IPS DF 6.9 (cell line): ENCODE results near the gene OPN3.

Source experiments
- DNase-seq: peaks from one replicate; pipeline ENCODE4 v3.0.0-alpha.2; 2013; ENCODE audit warnings: low read depth, low spot score
- H3K27ac ChIP-seq: one replicate; pipeline ENCODE4 v1.5.1; 2013; ENCODE audit warnings: low read length, control low read depth
- H3K27me3 ChIP-seq: 2 replicates; pipeline ENCODE4 v1.6.1; 2013; ENCODE audit warnings: mild to moderate bottlenecking, low read length; ENCODE audit not compliant: control insufficient read depth, insufficient read depth
- H3K36me3 ChIP-seq: 2 replicates; pipeline ENCODE4 v1.6.1; 2013; ENCODE audit warnings: low read length; ENCODE audit not compliant: control insufficient read depth, insufficient read depth
- H3K4me1 ChIP-seq: 2 replicates; pipeline ENCODE4 v1.6.1; 2013; ENCODE audit warnings: low read length; ENCODE audit not compliant: control insufficient read depth, insufficient read depth
- H3K4me3 ChIP-seq: 2 replicates; pipeline ENCODE4 v1.5.1; 2013; ENCODE audit warnings: mild to moderate bottlenecking, low read length
- H3K9me3 ChIP-seq: 2 replicates; pipeline ENCODE4 v1.6.1; 2013; ENCODE audit warnings: low read length, inconsistent platforms; ENCODE audit not compliant: control insufficient read depth, insufficient read depth
- WGBS: extraction: QIAGEN DNeasy Blood & Tissue Kit; methylation state at CpG from one replicate; pipeline ENCODE4 v1.1.7; 2013; ENCODE audit warnings: mixed read lengths, missing lambda C conversion rate; ENCODE audit not compliant: insufficient read length, insufficient coverage; 5-methylcytosine and 5-hydroxymethylcytosine counted together

The OPN3 gene

GRCh38 chr1:241592273-241592958 lies 47.8 kb downstream of the OPN3 start:
- 100% methylated on average over 1 of the region's 3 CpGs for WGBS
- H3K4me1 ChIP-seq, result no peaks in the 10 kb centered on the region
- no peak overlapping the region for H3K27ac ChIP-seq
- H3K36me3 ChIP-seq, result no peaks in the 10 kb centered on the region
- H3K4me3 ChIP-seq, result no peak overlapping the region
- DNase-seq, result no peak
- no peaks in the 10 kb centered on the region for H3K9me3 ChIP-seq
- no peaks in the 10 kb centered on the region for H3K27me3 ChIP-seq

GRCh38 chr1:241591736-241592135 lies 48.4 kb downstream of the OPN3 start:
- WGBS, result no CpG with 5 or more reads among the region's 5 CpGs
- Histone ChIP-seq H3K27ac (no peak overlapping the region), H3K4me3 (no peak overlapping the region), H3K27me3 (no peaks in the 10 kb centered on the region), H3K4me1 (no peaks in the 10 kb centered on the region), H3K36me3 (no peaks in the 10 kb centered on the region), H3K9me3 (no peaks in the 10 kb centered on the region)
- DNase-seq, result no peak

- Histone ChIP-seq H3K27me3 (no peaks in the 10 kb centered on the region), H3K4me3 (no peak overlapping the region), H3K27ac (no peak overlapping the region), H3K4me1 (no peaks in the 10 kb centered on the region), H3K36me3 (no peaks in the 10 kb centered on the region), H3K9me3 (no peaks in the 10 kb centered on the region)
- no peak for DNase-seq
Measured at GRCh38 chr1:241591317-241591716, 48.9 kb downstream of the OPN3 start.

GRCh38 chr1:241590719-241591118 lies 49.5 kb downstream of the OPN3 start:
- no peak for DNase-seq
- Histone ChIP-seq H3K9me3 (no peaks in the 10 kb centered on the region), H3K4me3 (no peak overlapping the region), H3K36me3 (no peaks in the 10 kb centered on the region), H3K27ac (no peak overlapping the region), H3K27me3 (no peaks in the 10 kb centered on the region), H3K4me1 (no peaks in the 10 kb centered on the region)
- no CpG with 5 or more reads among the region's 4 CpGs for WGBS

GRCh38 chr1:241589521-241589920 lies 50.6 kb downstream of the OPN3 start:
- no peaks in the 10 kb centered on the region for H3K4me1 ChIP-seq
- no peak overlapping the region for H3K27ac ChIP-seq
- H3K4me3 ChIP-seq, result no peak overlapping the region
- no peaks in the 10 kb centered on the region for H3K9me3 ChIP-seq
- H3K27me3 ChIP-seq, result no peaks in the 10 kb centered on the region
- DNase-seq, result no peak
- H3K36me3 ChIP-seq, result no peaks in the 10 kb centered on the region
- no CpG with 5 or more reads among the region's 7 CpGs for WGBS

- no peak overlapping the region for H3K4me3 ChIP-seq
- no peaks in the 10 kb centered on the region for H3K27me3 ChIP-seq
- WGBS, result no CpG with 5 or more reads among the region's 14 CpGs
- H3K9me3 ChIP-seq, result no peaks in the 10 kb centered on the region
- no peaks in the 10 kb centered on the region for H3K4me1 ChIP-seq
- no peaks in the 10 kb centered on the region for H3K36me3 ChIP-seq
- no peak for DNase-seq
- no peak overlapping the region for H3K27ac ChIP-seq
Measured at GRCh38 chr1:241586905-241587512, 53.2 kb downstream of the OPN3 start.

GRCh38 chr1:241582921-241583321 lies 57.2 kb downstream of the OPN3 start:
- DNase-seq, result no peak
- no peak overlapping the region for H3K27ac ChIP-seq
- H3K36me3 ChIP-seq, result no peaks in the 10 kb centered on the region
- H3K4me1 ChIP-seq, result no peaks in the 10 kb centered on the region
- WGBS, result no CpG with 5 or more reads among the region's 1 CpG
- H3K4me3 ChIP-seq, result no peak overlapping the region
- no peaks in the 10 kb centered on the region for H3K27me3 ChIP-seq
- no peaks in the 10 kb centered on the region for H3K9me3 ChIP-seq

- no peaks in the 10 kb centered on the region for H3K4me1 ChIP-seq
- no peak overlapping the region for H3K27ac ChIP-seq
- no peak for DNase-seq
- no peaks in the 10 kb centered on the region for H3K36me3 ChIP-seq
- H3K9me3 ChIP-seq, result no peaks in the 10 kb centered on the region
- H3K27me3 ChIP-seq, result no peaks in the 10 kb centered on the region
- WGBS, result no CpG with 5 or more reads among the region's 4 CpGs
- H3K4me3 ChIP-seq, result no peak overlapping the region
Measured at GRCh38 chr1:241579434-241579833, 60.7 kb downstream of the OPN3 start.

GRCh38 chr1:241574154-241574553 lies 66.0 kb downstream of the OPN3 start:
- no peak overlapping the region for H3K27ac ChIP-seq
- H3K9me3 ChIP-seq, result no peaks in the 10 kb centered on the region
- DNase-seq, result no peak
- no peaks in the 10 kb centered on the region for H3K27me3 ChIP-seq
- H3K4me3 ChIP-seq, result no peak overlapping the region
- no peaks in the 10 kb centered on the region for H3K4me1 ChIP-seq
- H3K36me3 ChIP-seq, result no peaks in the 10 kb centered on the region

GRCh38 chr1:241569848-241570247 lies 70.3 kb downstream of the OPN3 start:
- DNase-seq, result no peak
- H3K27ac ChIP-seq, result no peak overlapping the region
- no CpG with 5 or more reads among the region's 2 CpGs for WGBS
- no peaks in the 10 kb centered on the region for H3K27me3 ChIP-seq
- no peaks in the 10 kb centered on the region for H3K9me3 ChIP-seq
- no peaks in the 10 kb centered on the region for H3K36me3 ChIP-seq
- no peak overlapping the region for H3K4me3 ChIP-seq
- no peaks in the 10 kb centered on the region for H3K4me1 ChIP-seq

- Histone ChIP-seq H3K27ac (no peak overlapping the region), H3K36me3 (no peaks in the 10 kb centered on the region), H3K27me3 (no peaks in the 10 kb centered on the region), H3K4me3 (no peak overlapping the region), H3K9me3 (no peaks in the 10 kb centered on the region), H3K4me1 (no peaks in the 10 kb centered on the region)
- no peak for DNase-seq
- WGBS, result no CpG with 5 or more reads among the region's 3 CpGs
Measured at GRCh38 chr1:241560849-241561187, 79.4 kb downstream of the OPN3 start.
